Measurements from ENCODE around the gene PSORS1C1. TPM values are rescaled to one million over a fixed set of nuclear protein-coding genes. Genes with fewer than 3 reads are reported as not detected.

PSORS1C1 gene
- total and polyA plus RNA-seq, 2 experiments from 2014 or later: 1.4 to 4.6 TPM

GRCh38 chr6:31126396-31127175, 12.0 kb downstream of the PSORS1C1 start:
- Histone ChIP-seq H3K79me2 (no peaks in the 10 kb centered on the region), H3K4me3 (no peak overlapping the region), H3K36me3 (replicated peaks; ENCODE audit: insufficient read depth, low read depth) (no peaks in the 10 kb centered on the region), H3K4me2 (no peak overlapping the region), H3K27me3 (no peaks in the 10 kb centered on the region), H2AFZ (no peak overlapping the region), H3K27ac (peak overlapping the region; percentile 61), H3K9me3 (ENCODE audit: low read depth) (no peaks in the 10 kb centered on the region), H3K4me1 (ENCODE audit: insufficient read depth) (peaks cover 9% of the 10 kb centered on the region), H4K20me1 (ENCODE audit: insufficient read depth, poor library complexity, severe bottlenecking) (no peaks in the 10 kb centered on the region), H3K9me2 (replicated peaks; ENCODE audit: insufficient read depth) (no peaks in the 10 kb centered on the region)
- DNase-seq (ENCODE audit: low spot score): peak; percentile 42
- 67% methylated on average over 15 of the region's 16 CpGs for WGBS (ENCODE audit: low lambda C conversion rate, missing lambda C conversion rate)
- TF ChIP-seq CTCF (IDR thresholded peaks at IDR 0.05; ENCODE audit: poor library complexity) (no peak), EZH2phosphoT487 (IDR thresholded peaks at IDR 0.05; ENCODE audit: low read depth, severe bottlenecking, unreplicated experiment) (no peak), EZH2 (IDR thresholded peaks at IDR 0.05; ENCODE audit: borderline replicate concordance) (no peak)

- Histone ChIP-seq H4K20me1 (ENCODE audit: insufficient read depth, poor library complexity, severe bottlenecking) (no peaks in the 10 kb centered on the region), H3K4me1 (ENCODE audit: insufficient read depth) (peaks cover 3% of the 10 kb centered on the region), H3K27ac (no peak overlapping the region), H3K9me3 (ENCODE audit: low read depth) (no peaks in the 10 kb centered on the region), H3K4me2 (no peak overlapping the region), H3K27me3 (no peaks in the 10 kb centered on the region), H3K79me2 (no peaks in the 10 kb centered on the region), H2AFZ (no peak overlapping the region), H3K4me3 (no peak overlapping the region), H3K36me3 (replicated peaks; ENCODE audit: insufficient read depth, low read depth) (no peaks in the 10 kb centered on the region), H3K9me2 (replicated peaks; ENCODE audit: insufficient read depth) (no peaks in the 10 kb centered on the region)
- peak; percentile 81 for DNase-seq (ENCODE audit: low spot score)
- TF ChIP-seq EZH2 (IDR thresholded peaks at IDR 0.05; ENCODE audit: borderline replicate concordance) (no peak), CTCF (IDR thresholded peaks at IDR 0.05; ENCODE audit: poor library complexity) (peak; percentile 81)
- 8% methylated on average over 8 of the region's 8 CpGs for WGBS (ENCODE audit: low lambda C conversion rate, missing lambda C conversion rate)
Observed at GRCh38 chr6:31128093-31128676, 13.6 kb downstream of the PSORS1C1 start.

GRCh38 chr6:31129130-31129529, 14.5 kb downstream of the PSORS1C1 start:
- Histone ChIP-seq H3K79me2 (no peaks in the 10 kb centered on the region), H3K27me3 (no peaks in the 10 kb centered on the region), H3K9me2 (replicated peaks; ENCODE audit: insufficient read depth) (no peaks in the 10 kb centered on the region), H3K9me3 (ENCODE audit: low read depth) (no peaks in the 10 kb centered on the region), H3K4me3 (no peak overlapping the region), H3K4me2 (no peak overlapping the region), H3K4me1 (ENCODE audit: insufficient read depth) (peaks cover 3% of the 10 kb centered on the region), H3K36me3 (replicated peaks; ENCODE audit: insufficient read depth, low read depth) (no peaks in the 10 kb centered on the region), H3K27ac (no peak overlapping the region), H2AFZ (no peak overlapping the region), H4K20me1 (ENCODE audit: insufficient read depth, poor library complexity, severe bottlenecking) (no peaks in the 10 kb centered on the region)
- no peak for TF ChIP-seq EZH2phosphoT487 (IDR thresholded peaks at IDR 0.05; ENCODE audit: low read depth, severe bottlenecking, unreplicated experiment)
- TF ChIP-seq EZH2 (IDR thresholded peaks at IDR 0.05; ENCODE audit: borderline replicate concordance): no peak
- TF ChIP-seq CTCF (IDR thresholded peaks at IDR 0.05; ENCODE audit: poor library complexity): no peak
- no peak for DNase-seq (ENCODE audit: low spot score)
- 45% methylated on average over 4 of the region's 4 CpGs for WGBS (ENCODE audit: low lambda C conversion rate, missing lambda C conversion rate)
